Measurements from ENCODE around the gene S100A4.

Gene S100A4

GRCh38 chr1:153536012-153536670 lies 9.5 kb downstream of the S100A4 start:
- H3K36me3 ChIP-seq (ENCODE audit: control insufficient read depth, insufficient read depth, low read length): peaks cover 2% of the 10 kb centered on the region
- H3K27me3 ChIP-seq (ENCODE audit: control insufficient read depth, insufficient read depth, low read length): peaks cover 30% of the 10 kb centered on the region
- no peaks in the 10 kb centered on the region for H3K9me3 ChIP-seq (ENCODE audit: control insufficient read depth, insufficient read depth, low read length)
- H3K9ac ChIP-seq (ENCODE audit: low read depth, low read length): no peak overlapping the region
- peak overlapping the region; percentile 63 for H3K4me3 ChIP-seq (ENCODE audit: low read depth, low read length)
- H3K4me1 ChIP-seq (ENCODE audit: control insufficient read depth, insufficient read depth, low read length): peaks cover 22% of the 10 kb centered on the region

GRCh38 chr1:153535242-153536011 lies 10.2 kb downstream of the S100A4 start, which contains the start of gene S100A6:
Gene S100A6, minus strand, starts transcription at chr1:153535991. Its CDS starts 652 bp downstream, at chr1:153535339.
- peak within 1 kb of the TSS; percentile 63 for H3K4me3 ChIP-seq (ENCODE audit: low read depth, low read length)
- H3K36me3 ChIP-seq (ENCODE audit: control insufficient read depth, insufficient read depth, low read length): peaks cover 2% of the 10 kb centered on the region
- peaks cover 30% of the 10 kb centered on the region for H3K27me3 ChIP-seq (ENCODE audit: control insufficient read depth, insufficient read depth, low read length)
- no peak within 1 kb of the TSS for H3K9ac ChIP-seq (ENCODE audit: low read depth, low read length)
- no peaks in the 10 kb centered on the region for H3K9me3 ChIP-seq (ENCODE audit: control insufficient read depth, insufficient read depth, low read length)
- H3K4me1 ChIP-seq (ENCODE audit: control insufficient read depth, insufficient read depth, low read length): peaks cover 22% of the 10 kb centered on the region

- Histone ChIP-seq H3K9me3 (ENCODE audit: control insufficient read depth, insufficient read depth, low read length) (no peaks in the 10 kb centered on the region), H3K4me1 (ENCODE audit: control insufficient read depth, insufficient read depth, low read length) (peaks cover 22% of the 10 kb centered on the region), H3K36me3 (ENCODE audit: control insufficient read depth, insufficient read depth, low read length) (peaks cover 2% of the 10 kb centered on the region), H3K27me3 (ENCODE audit: control insufficient read depth, insufficient read depth, low read length) (peaks cover 30% of the 10 kb centered on the region), H3K4me3 (ENCODE audit: low read depth, low read length) (no peak overlapping the region), H3K9ac (ENCODE audit: low read depth, low read length) (no peak overlapping the region)
Observed at GRCh38 chr1:153534925-153535241, 10.7 kb downstream of the S100A4 start.

GRCh38 chr1:153534226-153534924 lies 11.2 kb downstream of the S100A4 start:
- H3K36me3 ChIP-seq (ENCODE audit: control insufficient read depth, insufficient read depth, low read length): peaks cover 2% of the 10 kb centered on the region
- H3K4me1 ChIP-seq (ENCODE audit: control insufficient read depth, insufficient read depth, low read length): peaks cover 22% of the 10 kb centered on the region
- H3K27me3 ChIP-seq (ENCODE audit: control insufficient read depth, insufficient read depth, low read length): peaks cover 30% of the 10 kb centered on the region
- H3K9me3 ChIP-seq (ENCODE audit: control insufficient read depth, insufficient read depth, low read length): no peaks in the 10 kb centered on the region
- H3K4me3 ChIP-seq (ENCODE audit: low read depth, low read length): no peak overlapping the region
- H3K9ac ChIP-seq (ENCODE audit: low read depth, low read length): no peak overlapping the region

GRCh38 chr1:153533689-153534201 lies 11.9 kb downstream of the S100A4 start:
- H3K9ac ChIP-seq (ENCODE audit: low read depth, low read length): no peak overlapping the region
- peaks cover 22% of the 10 kb centered on the region for H3K4me1 ChIP-seq (ENCODE audit: control insufficient read depth, insufficient read depth, low read length)
- H3K27me3 ChIP-seq (ENCODE audit: control insufficient read depth, insufficient read depth, low read length): peaks cover 30% of the 10 kb centered on the region
- H3K36me3 ChIP-seq (ENCODE audit: control insufficient read depth, insufficient read depth, low read length): peaks cover 2% of the 10 kb centered on the region
- peak overlapping the region; percentile 33 for H3K4me3 ChIP-seq (ENCODE audit: low read depth, low read length)
- H3K9me3 ChIP-seq (ENCODE audit: control insufficient read depth, insufficient read depth, low read length): no peaks in the 10 kb centered on the region

- Histone ChIP-seq H3K9me3 (ENCODE audit: control insufficient read depth, insufficient read depth, low read length) (no peaks in the 10 kb centered on the region), H3K4me1 (ENCODE audit: control insufficient read depth, insufficient read depth, low read length) (peaks cover 17% of the 10 kb centered on the region), H3K4me3 (ENCODE audit: low read depth, low read length) (peak overlapping the region; percentile 56), H3K27me3 (ENCODE audit: control insufficient read depth, insufficient read depth, low read length) (peaks cover 30% of the 10 kb centered on the region), H3K9ac (ENCODE audit: low read depth, low read length) (no peak overlapping the region), H3K36me3 (ENCODE audit: control insufficient read depth, insufficient read depth, low read length) (peaks cover 2% of the 10 kb centered on the region)
Observed at GRCh38 chr1:153532769-153533599, 12.6 kb downstream of the S100A4 start.

GRCh38 chr1:153532181-153532580 lies 13.4 kb downstream of the S100A4 start:
- H3K36me3 ChIP-seq (ENCODE audit: control insufficient read depth, insufficient read depth, low read length): peaks cover 2% of the 10 kb centered on the region
- H3K27me3 ChIP-seq (ENCODE audit: control insufficient read depth, insufficient read depth, low read length): peaks cover 30% of the 10 kb centered on the region
- no peaks in the 10 kb centered on the region for H3K9me3 ChIP-seq (ENCODE audit: control insufficient read depth, insufficient read depth, low read length)
- H3K9ac ChIP-seq (ENCODE audit: low read depth, low read length): no peak overlapping the region
- H3K4me3 ChIP-seq (ENCODE audit: low read depth, low read length): no peak overlapping the region
- peaks cover 16% of the 10 kb centered on the region for H3K4me1 ChIP-seq (ENCODE audit: control insufficient read depth, insufficient read depth, low read length)

GRCh38 chr1:153531638-153532037 lies 14.0 kb downstream of the S100A4 start:
- no peak overlapping the region for H3K9ac ChIP-seq (ENCODE audit: low read depth, low read length)

GRCh38 chr1:153527683-153528040 lies 17.9 kb downstream of the S100A4 start:
- H3K4me3 ChIP-seq (ENCODE audit: low read depth, low read length): no peak overlapping the region
- H3K4me1 ChIP-seq (ENCODE audit: control insufficient read depth, insufficient read depth, low read length): peaks cover 9% of the 10 kb centered on the region
- H3K9ac ChIP-seq (ENCODE audit: low read depth, low read length): no peak overlapping the region
- no peaks in the 10 kb centered on the region for H3K27me3 ChIP-seq (ENCODE audit: control insufficient read depth, insufficient read depth, low read length)
- H3K36me3 ChIP-seq (ENCODE audit: control insufficient read depth, insufficient read depth, low read length): no peaks in the 10 kb centered on the region
- H3K9me3 ChIP-seq (ENCODE audit: control insufficient read depth, insufficient read depth, low read length): no peaks in the 10 kb centered on the region

More at GRCh38 chr1:153531638-153532037, 14.0 kb downstream of the S100A4 start:
- H3K36me3 ChIP-seq (ENCODE audit: control insufficient read depth, insufficient read depth, low read length): peaks cover 2% of the 10 kb centered on the region
- no peaks in the 10 kb centered on the region for H3K9me3 ChIP-seq (ENCODE audit: control insufficient read depth, insufficient read depth, low read length)
- peaks cover 24% of the 10 kb centered on the region for H3K27me3 ChIP-seq (ENCODE audit: control insufficient read depth, insufficient read depth, low read length)
- peaks cover 18% of the 10 kb centered on the region for H3K4me1 ChIP-seq (ENCODE audit: control insufficient read depth, insufficient read depth, low read length)
- no peak overlapping the region for H3K4me3 ChIP-seq (ENCODE audit: low read depth, low read length)

GRCh38 chr1:153527023-153527682 lies 18.5 kb downstream of the S100A4 start:
- H3K4me3 ChIP-seq (ENCODE audit: low read depth, low read length): no peak overlapping the region
- no peaks in the 10 kb centered on the region for H3K27me3 ChIP-seq (ENCODE audit: control insufficient read depth, insufficient read depth, low read length)
- peaks cover 4% of the 10 kb centered on the region for H3K4me1 ChIP-seq (ENCODE audit: control insufficient read depth, insufficient read depth, low read length)
- H3K36me3 ChIP-seq (ENCODE audit: control insufficient read depth, insufficient read depth, low read length): no peaks in the 10 kb centered on the region
- H3K9ac ChIP-seq (ENCODE audit: low read depth, low read length): no peak overlapping the region
- H3K9me3 ChIP-seq (ENCODE audit: control insufficient read depth, insufficient read depth, low read length): no peaks in the 10 kb centered on the region

GRCh38 chr1:153526132-153526543 lies 19.5 kb downstream of the S100A4 start:
- Histone ChIP-seq H3K4me1 (ENCODE audit: control insufficient read depth, insufficient read depth, low read length) (peaks cover 2% of the 10 kb centered on the region), H3K36me3 (ENCODE audit: control insufficient read depth, insufficient read depth, low read length) (no peaks in the 10 kb centered on the region), H3K27me3 (ENCODE audit: control insufficient read depth, insufficient read depth, low read length) (no peaks in the 10 kb centered on the region), H3K9ac (ENCODE audit: low read depth, low read length) (no peak overlapping the region), H3K9me3 (ENCODE audit: control insufficient read depth, insufficient read depth, low read length) (no peaks in the 10 kb centered on the region), H3K4me3 (ENCODE audit: low read depth, low read length) (no peak overlapping the region)

Measured in iPS-15b (cell line).